IPS-15b (cell line): Measurements from ENCODE around the gene NMRK2.
"Not testable (repeated sequence)": the region's sequence is repeated elsewhere in the genome, so short reads cannot be mapped to it uniquely, and the experiment has no call there.

ENCODE experiments used
- H3K27me3 ChIP-seq: one replicate; pipeline ENCODE4 v1.6.1; 2013; ENCODE audit warnings: low read length; ENCODE audit not compliant: control insufficient read depth, insufficient read depth
- H3K36me3 ChIP-seq: one replicate; pipeline ENCODE4 v1.6.1; 2013; ENCODE audit warnings: low read length; ENCODE audit not compliant: control insufficient read depth, insufficient read depth
- H3K4me1 ChIP-seq: one replicate; pipeline ENCODE4 v1.6.1; 2013; ENCODE audit warnings: mild to moderate bottlenecking, low read length; ENCODE audit not compliant: control insufficient read depth, insufficient read depth
- H3K4me3 ChIP-seq: one replicate; pipeline ENCODE4 v1.5.1; 2013; ENCODE audit warnings: low read depth, low read length
- H3K9ac ChIP-seq: one replicate; pipeline ENCODE4 v1.6.1; 2013; ENCODE audit warnings: low read depth, mild to moderate bottlenecking, low read length
- H3K9me3 ChIP-seq: one replicate; pipeline ENCODE4 v1.6.1; 2013; ENCODE audit warnings: mild to moderate bottlenecking, low read length; ENCODE audit not compliant: control insufficient read depth, insufficient read depth

The NMRK2 gene, protein sequence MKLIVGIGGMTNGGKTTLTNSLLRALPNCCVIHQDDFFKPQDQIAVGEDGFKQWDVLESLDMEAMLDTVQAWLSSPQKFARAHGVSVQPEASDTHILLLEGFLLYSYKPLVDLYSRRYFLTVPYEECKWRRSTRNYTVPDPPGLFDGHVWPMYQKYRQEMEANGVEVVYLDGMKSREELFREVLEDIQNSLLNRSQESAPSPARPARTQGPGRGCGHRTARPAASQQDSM

DNA sequence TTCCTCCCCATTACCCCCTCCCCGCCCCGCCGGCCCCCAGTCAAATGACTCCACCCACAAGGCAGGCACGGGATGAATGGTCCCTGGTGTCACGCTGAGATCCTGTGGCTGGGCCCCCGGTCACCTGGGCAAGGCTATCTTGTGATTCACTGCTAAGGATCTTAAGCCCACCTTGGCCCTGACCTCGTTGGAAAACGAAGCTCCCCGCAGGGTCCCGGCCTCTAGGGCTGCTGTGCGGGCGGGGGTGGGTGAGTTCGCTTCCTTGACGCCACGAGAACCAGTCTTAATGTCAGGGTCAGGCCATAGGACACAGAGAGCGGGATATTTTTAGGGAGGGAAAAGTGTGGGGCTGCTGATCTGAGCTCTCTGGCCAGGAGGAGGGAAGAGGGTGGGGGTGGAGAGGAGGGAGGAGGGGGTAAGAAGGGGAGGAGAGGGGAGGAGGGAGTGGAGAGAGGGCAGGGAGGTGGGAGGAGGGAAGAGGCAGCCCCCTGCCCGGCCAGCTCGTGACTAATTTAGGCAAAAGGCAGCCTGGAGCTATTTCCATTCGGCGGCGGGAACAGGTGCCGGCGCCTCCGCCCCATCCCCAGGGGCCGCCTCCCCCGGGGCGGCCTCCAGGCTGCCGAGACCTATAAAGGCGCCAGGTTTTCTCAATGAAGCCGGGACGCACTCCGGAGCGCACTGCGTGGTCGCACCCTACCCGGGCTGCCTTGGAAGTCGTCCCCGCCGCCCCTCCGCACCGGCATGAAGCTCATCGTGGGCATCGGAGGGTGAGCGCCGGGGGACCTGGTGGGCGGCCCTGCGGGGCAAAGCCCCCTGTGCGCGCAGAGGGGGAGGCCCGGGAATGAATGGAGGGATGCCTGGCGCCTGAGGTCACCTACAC is at the start of gene NMRK2:
TSS of gene NMRK2 (plus strand) at position 139 of the 880 bp plus-strand sequence. CDS start at position 742, 603 bp downstream.
- Histone ChIP-seq H3K9me3 (no peaks in the 10 kb centered on the region), H3K4me3 (peak within 1 kb of the TSS; percentile 57), H3K9ac (peak within 1 kb of the TSS; percentile 73), H3K36me3 (peaks cover 10% of the 10 kb centered on the region), H3K27me3 (no peaks in the 10 kb centered on the region), H3K4me1 (no peaks in the 10 kb centered on the region)

DNA sequence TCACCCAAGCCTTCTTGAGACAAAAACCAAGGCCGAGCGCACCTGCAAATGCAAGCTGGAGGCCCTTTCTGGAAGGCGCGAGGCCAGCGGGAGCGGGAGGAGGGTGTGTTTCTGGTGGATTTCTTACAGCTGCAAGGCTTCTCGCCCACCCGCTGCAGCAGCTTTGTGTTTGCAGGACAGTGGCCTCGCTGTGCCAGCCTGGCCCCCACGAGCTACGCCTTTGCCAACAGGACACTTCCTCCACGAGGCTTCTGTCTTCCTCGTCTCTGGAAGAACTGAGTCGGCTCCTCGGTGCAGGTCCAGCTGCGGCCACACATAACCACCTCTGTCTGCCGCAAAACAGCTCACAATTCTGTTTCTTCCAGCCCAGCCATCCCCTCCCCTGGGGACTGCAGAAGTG is 42.3 kb upstream of the NMRK2 start:
- no peaks in the 10 kb centered on the region for H3K9me3 ChIP-seq
- no peaks in the 10 kb centered on the region for H3K27me3 ChIP-seq
- H3K36me3 ChIP-seq: peaks cover 24% of the 10 kb centered on the region
- H3K4me3 ChIP-seq: no peak overlapping the region
- no peaks in the 10 kb centered on the region for H3K4me1 ChIP-seq
- H3K9ac ChIP-seq: no peak overlapping the region

DNA sequence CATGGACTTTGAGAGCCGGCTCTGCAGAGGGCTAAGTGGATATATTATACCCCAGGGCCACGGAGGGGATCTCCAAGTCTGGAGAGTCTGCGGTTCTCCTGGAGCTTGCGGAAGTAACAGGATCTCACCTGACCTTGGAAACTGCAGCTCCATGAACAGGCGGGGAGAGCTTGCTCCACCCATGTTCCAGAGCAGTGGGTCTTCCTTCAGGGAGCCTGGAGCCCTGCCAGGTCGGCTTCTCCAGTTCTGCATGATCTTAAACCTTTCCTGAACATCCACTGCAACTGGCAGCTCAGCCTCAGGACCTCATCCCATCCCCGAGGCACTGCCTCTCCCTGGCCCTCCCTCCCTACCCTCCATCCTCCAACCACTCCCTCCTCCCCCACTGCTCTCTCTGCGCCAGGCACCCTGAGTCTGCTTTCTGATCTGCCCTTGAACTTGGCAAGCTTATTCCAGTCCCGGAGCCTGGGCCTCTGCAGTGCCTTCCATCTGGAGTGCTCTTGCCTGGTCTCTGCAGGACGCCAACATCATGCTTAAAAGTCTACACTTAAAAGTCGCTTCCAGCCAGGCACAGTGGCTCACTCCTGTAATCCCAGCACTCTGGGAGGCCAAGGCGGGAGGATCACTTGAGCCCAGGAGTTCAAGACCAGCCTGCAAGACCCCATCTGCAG is 39.2 kb upstream of the NMRK2 start:
- H3K27me3 ChIP-seq: no peaks in the 10 kb centered on the region
- no peaks in the 10 kb centered on the region for H3K4me1 ChIP-seq
- peaks cover 22% of the 10 kb centered on the region for H3K36me3 ChIP-seq
- H3K9ac ChIP-seq: no peak overlapping the region
- no peak overlapping the region for H3K4me3 ChIP-seq
- H3K9me3 ChIP-seq: peaks cover 4% of the 10 kb centered on the region

DNA sequence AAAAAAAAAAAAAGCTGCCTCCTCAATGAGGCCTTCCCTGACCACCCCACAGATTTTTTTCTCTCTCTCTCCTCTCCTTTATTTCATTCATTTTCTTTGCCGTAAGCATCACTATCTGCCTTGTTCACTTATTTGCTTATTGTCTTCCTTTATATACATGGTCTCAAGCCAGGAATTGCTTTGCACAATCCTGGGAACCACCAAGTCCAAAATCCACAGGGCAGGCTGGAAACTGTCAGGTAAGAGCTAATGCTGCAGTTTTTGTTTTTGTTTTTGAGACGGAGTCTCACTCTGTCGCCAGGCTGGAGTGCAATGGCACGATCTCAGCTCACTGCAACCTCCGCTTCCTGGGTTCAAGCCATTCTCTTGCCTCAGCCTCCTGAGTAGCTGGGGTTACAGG is 37.9 kb upstream of the NMRK2 start:
- peaks cover 24% of the 10 kb centered on the region for H3K36me3 ChIP-seq
- H3K4me1 ChIP-seq, H3K9me3 ChIP-seq, H3K4me3 ChIP-seq, H3K9ac ChIP-seq, H3K27me3 ChIP-seq: not testable (repeated sequence)

DNA sequence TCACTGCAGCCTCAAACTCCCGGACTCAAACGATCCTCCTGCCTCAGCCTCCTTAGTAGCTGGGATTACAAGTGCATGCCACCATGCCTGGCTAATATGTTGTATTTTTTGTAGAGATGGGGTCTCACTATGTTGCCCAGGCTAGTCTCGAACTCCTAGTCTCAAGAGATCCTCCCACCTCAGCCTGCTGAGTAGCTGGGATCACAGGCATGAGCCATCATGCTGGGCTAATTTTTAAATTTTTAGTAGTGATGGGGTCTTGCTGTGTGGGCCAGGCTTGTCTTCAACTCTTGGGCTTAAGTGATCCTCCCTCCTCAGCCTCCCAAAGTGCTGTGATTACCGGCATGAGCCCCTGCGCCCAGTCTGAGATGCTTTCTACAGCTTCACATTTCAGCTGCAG is 37.1 kb upstream of the NMRK2 start:
- Histone ChIP-seq H3K27me3 (no peaks in the 10 kb centered on the region), H3K4me3 (no peak overlapping the region), H3K36me3 (peaks cover 21% of the 10 kb centered on the region), H3K9me3 (peaks cover 4% of the 10 kb centered on the region), H3K9ac (no peak overlapping the region), H3K4me1 (no peaks in the 10 kb centered on the region)

DNA sequence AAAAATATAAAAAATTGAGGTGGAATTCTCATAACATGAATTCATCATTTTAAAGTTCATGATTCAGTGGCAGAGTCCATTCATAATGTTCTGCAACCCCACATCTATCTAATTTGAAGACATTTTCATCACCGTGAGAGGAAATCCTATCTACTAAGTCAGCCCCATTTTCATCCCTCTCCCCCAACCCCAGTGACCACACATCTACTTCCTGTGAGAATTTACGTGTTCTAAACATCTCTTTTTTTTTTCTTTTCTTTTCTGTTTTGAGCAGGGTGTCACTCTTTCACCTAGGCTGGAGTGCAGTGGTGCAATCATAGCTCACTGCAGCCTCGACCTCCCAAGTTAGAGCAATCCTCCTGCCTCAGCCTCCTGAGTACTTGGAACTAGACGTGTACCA is 34.9 kb upstream of the NMRK2 start:
- Histone ChIP-seq H3K9ac (no peak overlapping the region), H3K4me3 (no peak overlapping the region), H3K36me3 (peaks cover 20% of the 10 kb centered on the region), H3K9me3 (peaks cover 4% of the 10 kb centered on the region), H3K4me1 (no peaks in the 10 kb centered on the region), H3K27me3 (no peaks in the 10 kb centered on the region)

DNA sequence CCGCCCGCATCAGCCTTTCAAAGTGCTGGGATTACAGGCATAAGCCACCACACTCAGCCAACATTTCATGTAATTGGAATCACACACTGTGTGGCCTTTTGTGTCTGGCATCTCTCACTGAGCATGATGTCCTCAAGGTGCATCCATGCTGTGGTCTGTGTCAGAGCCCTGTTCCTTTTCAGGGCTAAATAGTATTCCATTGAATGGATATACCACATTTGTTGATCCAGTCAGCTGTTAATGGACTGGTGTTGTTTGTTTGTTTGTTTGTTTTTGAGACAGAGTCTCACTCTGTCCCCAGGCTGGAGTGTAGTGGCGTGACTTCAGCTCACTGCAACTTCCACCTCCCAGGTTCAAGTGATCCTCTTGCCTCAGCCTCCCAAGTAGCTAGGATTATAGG is 34.4 kb upstream of the NMRK2 start:
- H3K4me3 ChIP-seq: no peak overlapping the region
- H3K36me3 ChIP-seq: peaks cover 23% of the 10 kb centered on the region
- H3K9ac ChIP-seq: no peak overlapping the region
- no peaks in the 10 kb centered on the region for H3K4me1 ChIP-seq
- peaks cover 4% of the 10 kb centered on the region for H3K9me3 ChIP-seq
- H3K27me3 ChIP-seq: no peaks in the 10 kb centered on the region

DNA sequence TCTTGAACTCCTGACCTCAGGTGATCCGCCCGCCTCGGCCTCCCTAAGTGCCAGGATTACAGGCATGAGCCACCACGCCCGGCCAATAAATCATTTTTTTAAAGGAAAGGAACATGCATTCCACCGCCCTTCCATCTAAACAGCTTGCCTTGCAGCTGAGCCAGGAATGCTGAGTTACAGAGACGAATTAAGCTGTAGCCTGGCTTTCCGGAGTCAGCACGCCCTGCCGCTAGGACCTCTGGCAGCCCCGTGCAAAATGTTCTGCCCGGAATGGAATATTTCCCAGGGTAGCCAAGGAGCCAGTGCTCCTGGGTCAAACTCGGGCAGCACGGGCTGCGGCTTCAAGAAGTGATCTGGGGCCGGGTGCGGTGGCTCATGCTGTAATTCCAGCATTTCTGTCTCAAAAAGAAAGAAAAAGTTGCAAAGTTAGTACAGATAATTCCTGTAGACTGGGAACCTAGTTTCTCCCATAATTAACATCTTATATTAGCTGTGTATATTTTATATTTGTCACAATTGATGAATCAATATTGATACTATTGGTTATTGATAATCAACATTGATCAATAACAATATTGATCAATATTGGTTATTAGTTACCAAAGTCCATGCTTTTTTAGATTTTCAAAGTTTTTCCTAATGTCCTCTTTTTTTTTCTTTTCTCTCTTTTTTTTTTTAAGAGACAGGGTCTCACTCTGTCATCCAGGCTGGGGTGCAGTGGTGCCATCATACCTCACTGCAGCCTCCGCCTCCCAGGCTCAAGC is 33.2 kb upstream of the NMRK2 start:
- no peaks in the 10 kb centered on the region for H3K4me1 ChIP-seq
- no peak overlapping the region for H3K9ac ChIP-seq
- H3K4me3 ChIP-seq: no peak overlapping the region
- peaks cover 4% of the 10 kb centered on the region for H3K9me3 ChIP-seq
- peaks cover 25% of the 10 kb centered on the region for H3K36me3 ChIP-seq
- no peaks in the 10 kb centered on the region for H3K27me3 ChIP-seq

DNA sequence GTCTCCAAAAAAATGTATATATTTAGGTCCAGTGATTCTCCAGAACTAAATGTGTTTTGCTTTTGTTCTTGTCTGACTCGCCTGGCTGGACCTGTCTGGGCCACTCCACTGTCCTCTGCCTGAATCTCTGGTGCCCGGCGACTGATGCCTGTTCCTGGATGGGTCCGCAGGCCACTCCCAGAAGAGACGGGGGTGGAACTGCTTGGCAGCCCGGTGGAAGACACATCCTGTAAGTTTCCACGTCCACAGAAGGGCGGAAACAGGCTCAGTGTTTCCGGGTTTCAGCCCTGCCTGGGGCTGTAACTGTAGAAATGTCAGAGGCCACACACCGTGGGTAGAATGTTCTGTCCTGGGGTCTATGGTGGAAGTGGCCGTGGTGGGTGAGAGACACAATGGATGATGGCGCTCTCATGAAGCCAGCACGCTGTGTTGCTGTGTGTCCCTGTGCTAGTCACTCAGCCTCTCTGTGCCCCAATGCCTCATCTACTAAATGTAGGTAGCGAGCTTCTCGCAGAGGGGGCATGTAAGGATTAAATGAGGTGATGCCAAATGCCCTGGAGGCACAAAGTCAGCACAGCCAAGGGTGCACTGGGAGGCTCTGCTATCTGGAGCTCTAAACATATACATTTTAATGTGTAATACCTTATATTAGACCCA is 30.4 kb upstream of the NMRK2 start:
- Histone ChIP-seq H3K4me1 (no peaks in the 10 kb centered on the region), H3K4me3 (no peak overlapping the region), H3K27me3 (no peaks in the 10 kb centered on the region), H3K36me3 (peaks cover 35% of the 10 kb centered on the region), H3K9ac (no peak overlapping the region), H3K9me3 (peaks cover 4% of the 10 kb centered on the region)

DNA sequence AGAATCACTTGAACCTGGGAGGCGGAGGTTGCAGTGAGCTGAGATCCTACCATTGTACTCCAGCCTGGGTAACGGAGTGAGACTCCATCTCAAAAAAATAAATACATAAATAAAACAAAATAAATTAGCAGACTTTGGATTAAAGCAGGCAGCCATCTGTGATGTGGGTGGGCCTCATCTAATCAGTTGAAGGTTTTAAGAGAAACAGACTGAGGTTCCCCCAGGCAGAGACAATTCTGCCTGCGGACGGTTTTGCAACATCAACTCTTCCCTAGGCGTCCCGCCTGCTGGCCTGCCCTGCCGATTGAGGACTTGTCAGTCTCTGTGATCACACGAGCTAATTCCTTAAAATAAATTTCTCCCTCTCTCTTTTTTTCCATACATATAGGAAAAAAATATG is 28.6 kb upstream of the NMRK2 start:
- Histone ChIP-seq H3K4me3 (no peak overlapping the region), H3K9me3 (no peaks in the 10 kb centered on the region), H3K4me1 (no peaks in the 10 kb centered on the region), H3K36me3 (peaks cover 36% of the 10 kb centered on the region), H3K27me3 (no peaks in the 10 kb centered on the region), H3K9ac (no peak overlapping the region)
